SK-N-SH (cell line): ENCODE results near the gene EEF1G. TPM values are rescaled to one million over a fixed set of nuclear protein-coding genes. Genes with fewer than 3 reads are reported as not detected.

Experiments
- CTCF ChIA-PET: fragments of 300-600, 350-600 bp; formaldehyde crosslinking; extraction: SDS; loops from one replicate; lab custom pipeline; 2021; lab: Yijun Ruan, JAX
- POLR2A ChIA-PET: fragments of 350-600 bp; sonication (Branson Sonifier 250); formaldehyde crosslinking; extraction: SDS; loops from one replicate; lab custom pipeline; 2020; ENCODE audit warnings: antibody characterized with exemption, inconsistent platforms; lab: Yijun Ruan, JAX
- DNase-seq: peaks from one replicate; pipeline ENCODE4 v3.0.0; 2012
- H2AFZ ChIP-seq: fragments of 200-600 bp; sonication (generic); 2 replicates; pipeline ENCODE4 v1.8.1; 2016; ENCODE audit warnings: antibody characterized with exemption, mild to moderate bottlenecking, low read depth
- H3F3A ChIP-seq: fragments of 200-600 bp; sonication (generic); replicated peaks from 2 replicates; pipeline ENCODE3; 2016; ENCODE audit warnings: antibody characterized with exemption, mild to moderate bottlenecking; ENCODE audit not compliant: insufficient read depth
- H3K27ac ChIP-seq, 2 experiments: fragments of 200-500 bp in 1 of 2; fragments of 200-600 bp in 1 of 2; sonication (Bioruptor generic) in 1 of 2; sonication (generic), shearing (Covaris generic) in 1 of 2; 2 replicates each; pipeline versions ENCODE4 v1.5.1 to v1.6.1; 2014 to 2016; ENCODE audit warnings: low read depth in 2 of 2, inconsistent platforms in 1 of 2, low read length in 1 of 2, mild to moderate bottlenecking in 1 of 2, mixed read lengths in 1 of 2
- H3K27me3 ChIP-seq: fragments of 200-600 bp; sonication (generic), shearing (Covaris generic); 2 replicates; pipeline ENCODE4 v1.6.1; 2016; ENCODE audit warnings: mixed run types; ENCODE audit not compliant: insufficient read depth
- H3K36me3 ChIP-seq, 2 experiments: fragments of 200-500 bp in 1 of 2; fragments of 200-600 bp in 1 of 2; sonication (Bioruptor generic) in 1 of 2; sonication (generic) in 1 of 2; replicated peaks in 1 of 2; 2 replicates each; pipeline versions ENCODE3 to v1.5.1; 2014 to 2016; ENCODE audit warnings: low read length in 1 of 2, mild to moderate bottlenecking in 1 of 2; ENCODE audit not compliant: insufficient read depth in 2 of 2, control insufficient read depth in 1 of 2
- H3K4me1 ChIP-seq, 2 experiments: fragments of 200-500 bp in 1 of 2; fragments of 200-600 bp in 1 of 2; sonication (Bioruptor generic) in 1 of 2; sonication (generic), shearing (Covaris generic) in 1 of 2; 2 replicates each; pipeline versions ENCODE4 v1.5.1 to v1.6.1; 2014 to 2016; ENCODE audit warnings: low read depth in 1 of 2, low read length in 1 of 2, mixed run types in 1 of 2; ENCODE audit not compliant: insufficient read depth in 2 of 2, control insufficient read depth in 1 of 2
- H3K4me2 ChIP-seq: fragments of 200-600 bp; sonication (generic), shearing (Covaris generic); 2 replicates; pipeline ENCODE4 v1.6.1; 2017; ENCODE audit warnings: mixed run types
- H3K4me3 ChIP-seq, 2 experiments: fragments of 200-500 bp in 1 of 2; fragments of 200-600 bp in 1 of 2; sonication (Bioruptor generic) in 1 of 2; sonication (generic), shearing (Covaris generic) in 1 of 2; 2 replicates each; pipeline versions ENCODE4 v1.5.1 to v1.8.1; 2014 to 2016; ENCODE audit warnings: low read depth in 2 of 2, inconsistent platforms in 1 of 2, low read length in 1 of 2, mild to moderate bottlenecking in 1 of 2, mixed read lengths in 1 of 2, moderate library complexity in 1 of 2
- H3K79me2 ChIP-seq: fragments of 200-600 bp; sonication (generic); 2 replicates; pipeline ENCODE4 v1.8.1; 2017; ENCODE audit warnings: mild to moderate bottlenecking; ENCODE audit not compliant: insufficient read depth
- H3K9ac ChIP-seq: fragments of 200-600 bp; sonication (generic); 2 replicates; pipeline ENCODE4 v1.6.1; 2017; ENCODE audit warnings: mixed run types
- H3K9me2 ChIP-seq: fragments of 200-600 bp; sonication (generic); 2 replicates; pipeline ENCODE4 v1.6.1; 2017; ENCODE audit warnings: mixed run types
- H3K9me3 ChIP-seq: fragments of 200-600 bp; sonication (generic); 2 replicates; pipeline ENCODE4 v1.6.1; 2017; ENCODE audit warnings: mixed run types, mild to moderate bottlenecking, moderate library complexity
- H4K20me1 ChIP-seq: fragments of 200-600 bp; sonication (generic); 2 replicates; pipeline ENCODE4 v1.6.1; 2017; ENCODE audit warnings: mild to moderate bottlenecking, mixed run types; ENCODE audit not compliant: insufficient read depth
- FOSL2 ChIP-seq: IDR thresholded peaks from 2 replicates; pipeline ENCODE4 v1.4.0; 2012; ENCODE audit warnings: low read depth, mild to moderate bottlenecking, moderate library complexity, borderline replicate concordance
- GATA2 ChIP-seq: sonication (generic); formaldehyde crosslinking; IDR thresholded peaks from 2 replicates; pipeline ENCODE4 v1.5.0; 2020; ENCODE audit warnings: mild to moderate bottlenecking, missing genetic modification reagents
- POLR2AphosphoS5 ChIP-seq: IDR thresholded peaks from 2 replicates; pipeline ENCODE4 v1.6.1; 2012; ENCODE audit warnings: low read depth, low read length
- RAD21 ChIP-seq: IDR thresholded peaks from 2 replicates; pipeline ENCODE4 v1.6.1; 2012; ENCODE audit warnings: mild to moderate bottlenecking, low read length
- SMC3 ChIP-seq: IDR thresholded peaks from 2 replicates; pipeline ENCODE4 v1.6.1; 2012; ENCODE audit warnings: low read depth, low read length, improper control_type of control experiment
- TAF1 ChIP-seq: IDR thresholded peaks from 2 replicates; pipeline ENCODE4 v1.6.1; 2012; ENCODE audit warnings: low read depth, mild to moderate bottlenecking, low read length, moderate library complexity, borderline replicate concordance
- TCF12 ChIP-seq: IDR thresholded peaks from 2 replicates; pipeline ENCODE4 v1.4.0; 2012
- TEAD4 ChIP-seq: IDR thresholded peaks from 2 replicates; pipeline ENCODE4 v1.4.0; 2012; ENCODE audit warnings: mild to moderate bottlenecking, borderline replicate concordance; ENCODE audit not compliant: insufficient read depth
- USF1 ChIP-seq: IDR thresholded peaks from 2 replicates; pipeline ENCODE4 v1.4.0; 2012; ENCODE audit warnings: low read depth, borderline replicate concordance
- WGBS: methylation state at CpG from one replicate; pipeline ENCODE4 v1.1.6; 2017; ENCODE audit warnings: low lambda C conversion rate; 5-methylcytosine and 5-hydroxymethylcytosine counted together
- polyA plus RNA-seq, 3 experiments: library from polyadenylated mRNA; depleted of rRNA; stranded (reverse); fragments of >200 nt; gene quantifications; 2 replicates each; pipeline ENCODE4 v1.2.3, GENCODE V29; 2012
- TF ChIP-seq, protein P1 (sequence below): IDR thresholded peaks from 2 replicates; pipeline ENCODE4; 2012
- TF ChIP-seq, protein P2 (sequence below): IDR thresholded peaks from 2 replicates; pipeline ENCODE4 v1.4.0; 2012; ENCODE audit warnings: low read depth, borderline replicate concordance
- TF ChIP-seq, protein P3 (sequence below): fragments of 150-350 bp; IDR thresholded peaks from 2 replicates; pipeline ENCODE4 v1.6.1; 2016; ENCODE audit warnings: mild to moderate bottlenecking, low read depth, low read length

EEF1G gene
- polyA plus RNA-seq, 1 of the 3 experiments (the other 2 are of a cell fraction), result 1,853 TPM

GRCh38 chr11:62610403-62610802 is 36.7 kb upstream of the EEF1G start:
- H3K9me2 ChIP-seq, result no peaks in the 10 kb centered on the region
- POLR2A ChIA-PET, result interaction anchor here (1.0 to 1.7 kb wide), 3 partner anchors 9 to 55 kb away, joined by 3 to 10 read pairs (median 9); partner anchors contain the start of genes B3GAT3, C11orf98, CSKMT and MTA2
- WGBS, result 96% methylated on average over 6 of the region's 6 CpGs
- no peaks in the 10 kb centered on the region for H3K27me3 ChIP-seq
- H4K20me1 ChIP-seq, result no peaks in the 10 kb centered on the region
- no peaks in the 10 kb centered on the region for H3K9me3 ChIP-seq
- H3K79me2 ChIP-seq, result peaks cover 17% of the 10 kb centered on the region; the same call in 1 of the 2 replicates
- TF ChIP-seq TEAD4 (no peak), TAF1 (no peak), TCF12 (no peak), GATA2 (CRISPR knock-in tag) (no peak), SMC3 (no peak), FOSL2 (no peak), USF1 (no peak)
- TF ChIP-seq, protein P1, sequence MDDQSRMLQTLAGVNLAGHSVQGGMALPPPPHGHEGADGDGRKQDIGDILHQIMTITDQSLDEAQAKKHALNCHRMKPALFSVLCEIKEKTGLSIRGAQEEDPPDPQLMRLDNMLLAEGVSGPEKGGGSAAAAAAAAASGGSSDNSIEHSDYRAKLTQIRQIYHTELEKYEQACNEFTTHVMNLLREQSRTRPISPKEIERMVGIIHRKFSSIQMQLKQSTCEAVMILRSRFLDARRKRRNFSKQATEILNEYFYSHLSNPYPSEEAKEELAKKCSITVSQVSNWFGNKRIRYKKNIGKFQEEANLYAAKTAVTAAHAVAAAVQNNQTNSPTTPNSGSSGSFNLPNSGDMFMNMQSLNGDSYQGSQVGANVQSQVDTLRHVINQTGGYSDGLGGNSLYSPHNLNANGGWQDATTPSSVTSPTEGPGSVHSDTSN, result no peak
- TF ChIP-seq, protein P2, sequence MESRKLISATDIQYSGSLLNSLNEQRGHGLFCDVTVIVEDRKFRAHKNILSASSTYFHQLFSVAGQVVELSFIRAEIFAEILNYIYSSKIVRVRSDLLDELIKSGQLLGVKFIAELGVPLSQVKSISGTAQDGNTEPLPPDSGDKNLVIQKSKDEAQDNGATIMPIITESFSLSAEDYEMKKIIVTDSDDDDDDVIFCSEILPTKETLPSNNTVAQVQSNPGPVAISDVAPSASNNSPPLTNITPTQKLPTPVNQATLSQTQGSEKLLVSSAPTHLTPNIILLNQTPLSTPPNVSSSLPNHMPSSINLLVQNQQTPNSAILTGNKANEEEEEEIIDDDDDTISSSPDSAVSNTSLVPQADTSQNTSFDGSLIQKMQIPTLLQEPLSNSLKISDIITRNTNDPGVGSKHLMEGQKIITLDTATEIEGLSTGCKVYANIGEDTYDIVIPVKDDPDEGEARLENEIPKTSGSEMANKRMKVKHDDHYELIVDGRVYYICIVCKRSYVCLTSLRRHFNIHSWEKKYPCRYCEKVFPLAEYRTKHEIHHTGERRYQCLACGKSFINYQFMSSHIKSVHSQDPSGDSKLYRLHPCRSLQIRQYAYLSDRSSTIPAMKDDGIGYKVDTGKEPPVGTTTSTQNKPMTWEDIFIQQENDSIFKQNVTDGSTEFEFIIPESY, result no peak
- H3K9ac ChIP-seq, result no peak overlapping the region
- no peak overlapping the region for H3K27ac ChIP-seq
- no peak overlapping the region; a peak in 1 of 4 replicates for H3K4me3 ChIP-seq
- peaks cover 27% of the 10 kb centered on the region for H3F3A ChIP-seq
- H3K4me2 ChIP-seq, result no peak overlapping the region
- H2AFZ ChIP-seq, result no peak overlapping the region
- H3K36me3 ChIP-seq, result peaks cover 15 to 20% of the 10 kb centered on the region in 2 experiments
- peaks cover 4 to 24% of the 10 kb centered on the region in 2 experiments; a peak in 2 of 4 replicates for H3K4me1 ChIP-seq
- no peak for DNase-seq
- CTCF ChIA-PET, result interaction anchor here (0.9 to 6.9 kb wide), 7 partner anchors 10 to 233 kb away, joined by 5 to 69 read pairs (median 8); partner anchors contain the start of genes LBHD1, MTA2, TUT1 and UQCC3

DNA sequence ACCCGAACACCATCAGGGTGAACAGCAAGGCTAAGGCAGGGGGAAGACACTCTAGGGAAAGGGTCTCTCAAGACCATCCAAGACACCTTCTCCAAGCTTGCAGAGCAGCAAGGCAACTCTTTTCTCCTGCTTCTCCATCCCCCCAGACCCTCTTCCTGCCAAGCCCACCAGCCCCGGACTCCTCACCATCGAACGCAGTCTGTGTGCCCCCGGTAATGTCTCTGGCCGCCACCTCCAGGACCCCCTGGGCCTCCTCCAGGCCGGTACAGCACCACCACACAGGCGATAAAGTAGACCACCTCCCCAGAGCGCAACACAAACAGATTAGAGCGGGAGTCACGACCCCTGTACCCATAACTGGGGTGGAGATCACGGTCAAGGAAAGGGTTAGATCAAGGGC is 35.1 kb upstream of the EEF1G start:
- Histone ChIP-seq H3K4me3 (no peak overlapping the region), H3K9me2 (no peaks in the 10 kb centered on the region), H4K20me1 (no peaks in the 10 kb centered on the region), H3K4me2 (no peak overlapping the region), H3F3A (peaks cover 21% of the 10 kb centered on the region), H3K79me2 (peaks cover 17% of the 10 kb centered on the region; the same call in 1 of the 2 replicates), H3K36me3 (peaks cover 21 to 27% of the 10 kb centered on the region in 2 experiments), H3K4me1 (peaks cover 4 to 20% of the 10 kb centered on the region in 2 experiments; a peak in 2 of 4 replicates), H3K27ac (no peak overlapping the region), H2AFZ (no peak overlapping the region), H3K27me3 (no peaks in the 10 kb centered on the region), H3K9ac (no peak overlapping the region), H3K9me3 (no peaks in the 10 kb centered on the region)
- 96% methylated on average over 12 of the region's 12 CpGs for WGBS
- DNase-seq, result no peak
- ChIA-PET POLR2A (interaction anchor here (1.6 kb wide), 1 partner anchor 17 kb away, joined by 4 read pairs; the partner anchor contains the start of gene TUT1), CTCF (interaction anchor here (2.6 to 6.9 kb wide), 2 partner anchors 12 to 16 kb away, joined by 8 to 69 read pairs; partner anchors contain the start of genes B3GAT3 and TUT1)
- no peak for TF ChIP-seq POLR2AphosphoS5
- TF ChIP-seq, protein P3, sequence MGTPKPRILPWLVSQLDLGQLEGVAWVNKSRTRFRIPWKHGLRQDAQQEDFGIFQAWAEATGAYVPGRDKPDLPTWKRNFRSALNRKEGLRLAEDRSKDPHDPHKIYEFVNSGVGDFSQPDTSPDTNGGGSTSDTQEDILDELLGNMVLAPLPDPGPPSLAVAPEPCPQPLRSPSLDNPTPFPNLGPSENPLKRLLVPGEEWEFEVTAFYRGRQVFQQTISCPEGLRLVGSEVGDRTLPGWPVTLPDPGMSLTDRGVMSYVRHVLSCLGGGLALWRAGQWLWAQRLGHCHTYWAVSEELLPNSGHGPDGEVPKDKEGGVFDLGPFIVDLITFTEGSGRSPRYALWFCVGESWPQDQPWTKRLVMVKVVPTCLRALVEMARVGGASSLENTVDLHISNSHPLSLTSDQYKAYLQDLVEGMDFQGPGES, result no peak
- TF ChIP-seq RAD21, result no peak
